HEK293 (cell line): ENCODE data around the gene MAVS.

Experiments
- BCL11B ChIP-seq: fragments of 450-650 bp; formaldehyde crosslinking; IDR thresholded peaks from 2 replicates; pipeline ENCODE4 v1.5.1; 2016; ENCODE audit warnings: low read depth, missing biosample characterization, missing genetic modification characterization
- HOXA7 ChIP-seq: sonication (generic); formaldehyde crosslinking; IDR thresholded peaks from 2 replicates; pipeline ENCODE4 v1.8.1; 2022; ENCODE audit warnings: missing genetic modification reagents, borderline replicate concordance
- IKZF3 ChIP-seq: fragments of 450-650 bp; IDR thresholded peaks from 2 replicates; pipeline ENCODE4 v1.5.0; 2018; ENCODE audit warnings: missing biosample characterization, mild to moderate bottlenecking, missing genetic modification characterization, moderate library complexity
- KLF8 ChIP-seq: fragments of 450-650 bp; formaldehyde crosslinking; IDR thresholded peaks from 2 replicates; pipeline ENCODE4 v1.5.1; 2016; ENCODE audit warnings: missing biosample characterization, missing genetic modification characterization
- YY1 ChIP-seq: fragments of 450-650 bp; formaldehyde crosslinking; IDR thresholded peaks from 2 replicates; pipeline ENCODE4 v1.5.1; 2018; ENCODE audit warnings: missing biosample characterization, missing genetic modification characterization
- ZBTB49 ChIP-seq: fragments of 450-650 bp; formaldehyde crosslinking; IDR thresholded peaks from 2 replicates; pipeline ENCODE4 v1.5.1; 2016; ENCODE audit warnings: missing biosample characterization, missing genetic modification characterization, low read depth
- ZIC2 ChIP-seq: fragments of 450-650 bp; formaldehyde crosslinking; IDR thresholded peaks from 2 replicates; pipeline ENCODE4 v1.5.1; 2016; ENCODE audit warnings: missing biosample characterization, missing genetic modification characterization
- ZNF10 ChIP-seq: fragments of 450-650 bp; formaldehyde crosslinking; IDR thresholded peaks from 2 replicates; pipeline ENCODE4 v1.5.1; 2017; ENCODE audit warnings: missing biosample characterization, missing genetic modification characterization
- ZNF155 ChIP-seq: fragments of 450-650 bp; formaldehyde crosslinking; IDR thresholded peaks from 2 replicates; pipeline ENCODE4 v1.5.1; 2016; ENCODE audit warnings: missing biosample characterization, missing genetic modification characterization
- ZNF157 ChIP-seq: fragments of 450-650 bp; formaldehyde crosslinking; IDR thresholded peaks from 2 replicates; pipeline ENCODE4 v1.5.1; 2016; ENCODE audit warnings: missing biosample characterization, missing genetic modification characterization
- ZNF16 ChIP-seq: fragments of 450-650 bp; formaldehyde crosslinking; IDR thresholded peaks from 2 replicates; pipeline ENCODE4 v1.5.1; 2016; ENCODE audit warnings: low read depth, missing biosample characterization, missing genetic modification characterization
- ZNF174 ChIP-seq: fragments of 450-650 bp; formaldehyde crosslinking; IDR thresholded peaks from 2 replicates; pipeline ENCODE4 v1.5.0; 2017; ENCODE audit warnings: missing biosample characterization, mild to moderate bottlenecking, missing genetic modification characterization
- ZNF175 ChIP-seq: fragments of 450-650 bp; formaldehyde crosslinking; IDR thresholded peaks from 2 replicates; pipeline ENCODE4 v1.5.1; 2016; ENCODE audit warnings: missing biosample characterization, missing genetic modification characterization
- ZNF324 ChIP-seq: fragments of 450-650 bp; formaldehyde crosslinking; IDR thresholded peaks from 2 replicates; pipeline ENCODE4 v1.5.1; 2016; ENCODE audit warnings: missing biosample characterization, missing genetic modification characterization
- ZNF335 ChIP-seq: fragments of 450-650 bp; formaldehyde crosslinking; conservative IDR thresholded peaks from 2 replicates; pipeline ENCODE4 v1.5.1; 2016; ENCODE audit warnings: missing biosample characterization, missing genetic modification characterization
- ZNF416 ChIP-seq: fragments of 450-650 bp; formaldehyde crosslinking; IDR thresholded peaks from 2 replicates; pipeline ENCODE4 v1.5.1; 2016; ENCODE audit warnings: missing biosample characterization, missing genetic modification characterization
- ZNF529 ChIP-seq: fragments of 450-650 bp; formaldehyde crosslinking; IDR thresholded peaks from 2 replicates; pipeline ENCODE4 v1.5.1; 2017; ENCODE audit warnings: missing genetic modification characterization, missing biosample characterization; ENCODE audit not compliant: insufficient replicate concordance
- ZNF629 ChIP-seq: fragments of 450-650 bp; formaldehyde crosslinking; IDR thresholded peaks from 2 replicates; pipeline ENCODE4 v1.5.1; 2017; ENCODE audit warnings: missing biosample characterization, missing genetic modification characterization
- ZNF677 ChIP-seq: fragments of 450-650 bp; IDR thresholded peaks from 2 replicates; pipeline ENCODE4 v1.5.0; 2018; ENCODE audit warnings: missing biosample characterization, mild to moderate bottlenecking, missing genetic modification characterization, moderate library complexity
- ZNF701 ChIP-seq: fragments of 450-650 bp; formaldehyde crosslinking; IDR thresholded peaks from 2 replicates; pipeline ENCODE4 v1.5.1; 2016; ENCODE audit warnings: missing biosample characterization, missing genetic modification characterization
- ZNF747 ChIP-seq: fragments of 450-650 bp; formaldehyde crosslinking; IDR thresholded peaks from 2 replicates; pipeline ENCODE4 v1.5.1; 2016; ENCODE audit warnings: missing biosample characterization, missing genetic modification characterization
- ZSCAN16 ChIP-seq: fragments of 450-650 bp; formaldehyde crosslinking; IDR thresholded peaks from 2 replicates; pipeline ENCODE4 v1.5.1; 2016; ENCODE audit warnings: missing biosample characterization, missing genetic modification characterization
- TF ChIP-seq, protein P1 (sequence below): IDR thresholded peaks from 2 replicates; pipeline ENCODE4 v1.6.1; 2011; ENCODE audit warnings: mild to moderate bottlenecking, low read depth, low read length, borderline replicate concordance
- TF ChIP-seq, protein P2 (sequence below): fragments of 450-650 bp; formaldehyde crosslinking; IDR thresholded peaks from 2 replicates; pipeline ENCODE4 v1.5.1; 2016; ENCODE audit warnings: missing biosample characterization, missing genetic modification characterization
- TF ChIP-seq, protein P3 (sequence below): fragments of 450-650 bp; formaldehyde crosslinking; conservative IDR thresholded peaks from 2 replicates; pipeline ENCODE4 v1.5.1; 2016; ENCODE audit warnings: low read depth, missing biosample characterization, missing genetic modification characterization
- TF ChIP-seq, protein P4 (sequence below): fragments of 450-650 bp; formaldehyde crosslinking; IDR thresholded peaks from 2 replicates; pipeline ENCODE4 v1.5.1; 2017; ENCODE audit warnings: missing biosample characterization, mild to moderate bottlenecking, missing genetic modification characterization, moderate library complexity
- TF ChIP-seq, protein P5 (sequence below): fragments of 450-650 bp; formaldehyde crosslinking; IDR thresholded peaks from 2 replicates; pipeline ENCODE4 v1.5.1; 2017; ENCODE audit warnings: missing biosample characterization, missing genetic modification characterization

MAVS gene

GRCh38 chr20:3820048-3820900 is 26.4 kb upstream of the MAVS start, which contains the start of gene AP5S1 (continued):
- TF ChIP-seq IKZF3 (tag by site-specific recombination) = peak; percentile 65
- no peak for TF ChIP-seq ZNF16 (tag by site-specific recombination)
- no peak for TF ChIP-seq HOXA7 (CRISPR knock-in tag)
- TF ChIP-seq ZNF335 (tag by site-specific recombination) = peak; percentile 99
- TF ChIP-seq ZNF174 (tag by site-specific recombination) = no peak
- TF ChIP-seq ZNF175 = no peak
- TF ChIP-seq ZNF677 = no peak; the same call in 1 of the 2 replicates
- TF ChIP-seq ZBTB49 (tag by site-specific recombination) = no peak
- peak; percentile 44 for TF ChIP-seq KLF8 (tag by site-specific recombination)
- no peak for TF ChIP-seq ZNF155
- TF ChIP-seq, protein P1, sequence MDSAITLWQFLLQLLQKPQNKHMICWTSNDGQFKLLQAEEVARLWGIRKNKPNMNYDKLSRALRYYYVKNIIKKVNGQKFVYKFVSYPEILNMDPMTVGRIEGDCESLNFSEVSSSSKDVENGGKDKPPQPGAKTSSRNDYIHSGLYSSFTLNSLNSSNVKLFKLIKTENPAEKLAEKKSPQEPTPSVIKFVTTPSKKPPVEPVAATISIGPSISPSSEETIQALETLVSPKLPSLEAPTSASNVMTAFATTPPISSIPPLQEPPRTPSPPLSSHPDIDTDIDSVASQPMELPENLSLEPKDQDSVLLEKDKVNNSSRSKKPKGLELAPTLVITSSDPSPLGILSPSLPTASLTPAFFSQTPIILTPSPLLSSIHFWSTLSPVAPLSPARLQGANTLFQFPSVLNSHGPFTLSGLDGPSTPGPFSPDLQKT = no peak
- TF ChIP-seq ZNF10 = peak; percentile 35; the same call in 1 of the 2 replicates
- TF ChIP-seq, protein P2, sequence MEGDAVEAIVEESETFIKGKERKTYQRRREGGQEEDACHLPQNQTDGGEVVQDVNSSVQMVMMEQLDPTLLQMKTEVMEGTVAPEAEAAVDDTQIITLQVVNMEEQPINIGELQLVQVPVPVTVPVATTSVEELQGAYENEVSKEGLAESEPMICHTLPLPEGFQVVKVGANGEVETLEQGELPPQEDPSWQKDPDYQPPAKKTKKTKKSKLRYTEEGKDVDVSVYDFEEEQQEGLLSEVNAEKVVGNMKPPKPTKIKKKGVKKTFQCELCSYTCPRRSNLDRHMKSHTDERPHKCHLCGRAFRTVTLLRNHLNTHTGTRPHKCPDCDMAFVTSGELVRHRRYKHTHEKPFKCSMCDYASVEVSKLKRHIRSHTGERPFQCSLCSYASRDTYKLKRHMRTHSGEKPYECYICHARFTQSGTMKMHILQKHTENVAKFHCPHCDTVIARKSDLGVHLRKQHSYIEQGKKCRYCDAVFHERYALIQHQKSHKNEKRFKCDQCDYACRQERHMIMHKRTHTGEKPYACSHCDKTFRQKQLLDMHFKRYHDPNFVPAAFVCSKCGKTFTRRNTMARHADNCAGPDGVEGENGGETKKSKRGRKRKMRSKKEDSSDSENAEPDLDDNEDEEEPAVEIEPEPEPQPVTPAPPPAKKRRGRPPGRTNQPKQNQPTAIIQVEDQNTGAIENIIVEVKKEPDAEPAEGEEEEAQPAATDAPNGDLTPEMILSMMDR (tag by site-specific recombination) = peak; percentile 99
- TF ChIP-seq BCL11B (tag by site-specific recombination) = peak; percentile 78
- TF ChIP-seq, protein P3, sequence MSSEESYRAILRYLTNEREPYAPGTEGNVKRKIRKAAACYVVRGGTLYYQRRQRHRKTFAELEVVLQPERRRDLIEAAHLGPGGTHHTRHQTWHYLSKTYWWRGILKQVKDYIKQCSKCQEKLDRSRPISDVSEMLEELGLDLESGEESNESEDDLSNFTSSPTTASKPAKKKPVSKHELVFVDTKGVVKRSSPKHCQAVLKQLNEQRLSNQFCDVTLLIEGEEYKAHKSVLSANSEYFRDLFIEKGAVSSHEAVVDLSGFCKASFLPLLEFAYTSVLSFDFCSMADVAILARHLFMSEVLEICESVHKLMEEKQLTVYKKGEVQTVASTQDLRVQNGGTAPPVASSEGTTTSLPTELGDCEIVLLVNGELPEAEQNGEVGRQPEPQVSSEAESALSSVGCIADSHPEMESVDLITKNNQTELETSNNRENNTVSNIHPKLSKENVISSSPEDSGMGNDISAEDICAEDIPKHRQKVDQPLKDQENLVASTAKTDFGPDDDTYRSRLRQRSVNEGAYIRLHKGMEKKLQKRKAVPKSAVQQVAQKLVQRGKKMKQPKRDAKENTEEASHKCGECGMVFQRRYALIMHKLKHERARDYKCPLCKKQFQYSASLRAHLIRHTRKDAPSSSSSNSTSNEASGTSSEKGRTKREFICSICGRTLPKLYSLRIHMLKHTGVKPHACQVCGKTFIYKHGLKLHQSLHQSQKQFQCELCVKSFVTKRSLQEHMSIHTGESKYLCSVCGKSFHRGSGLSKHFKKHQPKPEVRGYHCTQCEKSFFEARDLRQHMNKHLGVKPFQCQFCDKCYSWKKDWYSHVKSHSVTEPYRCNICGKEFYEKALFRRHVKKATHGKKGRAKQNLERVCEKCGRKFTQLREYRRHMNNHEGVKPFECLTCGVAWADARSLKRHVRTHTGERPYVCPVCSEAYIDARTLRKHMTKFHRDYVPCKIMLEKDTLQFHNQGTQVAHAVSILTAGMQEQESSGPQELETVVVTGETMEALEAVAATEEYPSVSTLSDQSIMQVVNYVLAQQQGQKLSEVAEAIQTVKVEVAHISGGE (tag by site-specific recombination) = peak; percentile 80
- no peak for TF ChIP-seq ZNF157
- TF ChIP-seq ZIC2 (tag by site-specific recombination) = 0 out of 2 replicates have a peak, but pooled peaks have one; percentile 5
- TF ChIP-seq ZNF416 (tag by site-specific recombination) = no peak
- TF ChIP-seq, protein P4, sequence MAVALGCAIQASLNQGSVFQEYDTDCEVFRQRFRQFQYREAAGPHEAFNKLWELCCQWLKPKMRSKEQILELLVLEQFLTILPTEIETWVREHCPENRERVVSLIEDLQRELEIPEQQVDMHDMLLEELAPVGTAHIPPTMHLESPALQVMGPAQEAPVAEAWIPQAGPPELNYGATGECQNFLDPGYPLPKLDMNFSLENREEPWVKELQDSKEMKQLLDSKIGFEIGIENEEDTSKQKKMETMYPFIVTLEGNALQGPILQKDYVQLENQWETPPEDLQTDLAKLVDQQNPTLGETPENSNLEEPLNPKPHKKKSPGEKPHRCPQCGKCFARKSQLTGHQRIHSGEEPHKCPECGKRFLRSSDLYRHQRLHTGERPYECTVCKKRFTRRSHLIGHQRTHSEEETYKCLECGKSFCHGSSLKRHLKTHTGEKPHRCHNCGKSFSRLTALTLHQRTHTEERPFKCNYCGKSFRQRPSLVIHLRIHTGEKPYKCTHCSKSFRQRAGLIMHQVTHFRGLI (tag by site-specific recombination) = peak; percentile 98
- TF ChIP-seq, protein P5, sequence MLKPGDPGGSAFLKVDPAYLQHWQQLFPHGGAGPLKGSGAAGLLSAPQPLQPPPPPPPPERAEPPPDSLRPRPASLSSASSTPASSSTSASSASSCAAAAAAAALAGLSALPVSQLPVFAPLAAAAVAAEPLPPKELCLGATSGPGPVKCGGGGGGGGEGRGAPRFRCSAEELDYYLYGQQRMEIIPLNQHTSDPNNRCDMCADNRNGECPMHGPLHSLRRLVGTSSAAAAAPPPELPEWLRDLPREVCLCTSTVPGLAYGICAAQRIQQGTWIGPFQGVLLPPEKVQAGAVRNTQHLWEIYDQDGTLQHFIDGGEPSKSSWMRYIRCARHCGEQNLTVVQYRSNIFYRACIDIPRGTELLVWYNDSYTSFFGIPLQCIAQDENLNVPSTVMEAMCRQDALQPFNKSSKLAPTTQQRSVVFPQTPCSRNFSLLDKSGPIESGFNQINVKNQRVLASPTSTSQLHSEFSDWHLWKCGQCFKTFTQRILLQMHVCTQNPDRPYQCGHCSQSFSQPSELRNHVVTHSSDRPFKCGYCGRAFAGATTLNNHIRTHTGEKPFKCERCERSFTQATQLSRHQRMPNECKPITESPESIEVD (tag by site-specific recombination) = no peak
- peak; percentile 97 for TF ChIP-seq YY1
- TF ChIP-seq ZSCAN16 (tag by site-specific recombination) = no peak
- peak; percentile 99 for TF ChIP-seq ZNF629 (tag by site-specific recombination)
- no peak for TF ChIP-seq ZNF701 (tag by site-specific recombination)
- peak; percentile 83; the same call in 1 of the 2 replicates for TF ChIP-seq ZNF324 (tag by site-specific recombination)
- no peak for TF ChIP-seq ZNF529 (tag by site-specific recombination)
- no peak for TF ChIP-seq ZNF747 (tag by site-specific recombination)
